GM12891 (cell line): ENCODE data around the gene TMEM30A.

ENCODE experiments used
- POLR2A ChIP-seq: IDR thresholded peaks from 2 replicates; pipeline ENCODE4 v1.6.1; 2011; ENCODE audit warnings: low read depth, low read length, control low read depth
- POLR2AphosphoS5 ChIP-seq: IDR thresholded peaks from 2 replicates; pipeline ENCODE4 v1.6.1; 2011; ENCODE audit warnings: low read depth, low read length, control low read depth
- SPI1 ChIP-seq: IDR thresholded peaks from 2 replicates; pipeline ENCODE4 v1.6.1; 2011; ENCODE audit warnings: low read depth, low read length, control low read depth
- TAF1 ChIP-seq: IDR thresholded peaks from 2 replicates; pipeline ENCODE4 v1.6.1; 2011; ENCODE audit warnings: low read depth, low read length, control low read depth

GRCh38 chr6:75262716-75263400 lies 21.7 kb downstream of the TMEM30A start:
- TF ChIP-seq POLR2A (no peak), POLR2AphosphoS5 (no peak), TAF1 (no peak), SPI1 (no peak)
